Ishikawa (cell line): ENCODE measurements around the gene CLCN1.

Experiments used
- EP300 ChIP-seq: IDR thresholded peaks from 2 replicates; pipeline ENCODE4 v1.6.1; 2012; ENCODE audit warnings: borderline replicate concordance
- MAX ChIP-seq: IDR thresholded peaks from 2 replicates; pipeline ENCODE4 v1.6.1; 2012
- REST ChIP-seq: IDR thresholded peaks from 2 replicates; pipeline ENCODE4 v1.6.1; 2012; ENCODE audit warnings: low read depth, mild to moderate bottlenecking
- TCF12 ChIP-seq: IDR thresholded peaks from 2 replicates; pipeline ENCODE4 v1.6.1; 2012; ENCODE audit warnings: low read depth
- TEAD4 ChIP-seq: IDR thresholded peaks from 2 replicates; pipeline ENCODE4 v1.6.1; 2012
- YY1 ChIP-seq: IDR thresholded peaks from 2 replicates; pipeline ENCODE4 v1.6.1; 2012; ENCODE audit warnings: low read depth

GRCh38 chr7:143352531-143353002 lies 36.7 kb downstream of the CLCN1 start:
- TF ChIP-seq REST (no peak), MAX (no peak), TCF12 (no peak), YY1 (no peak), TEAD4 (no peak), EP300 (no peak)
